ENCODE data around the gene SYNPO2.
"Not testable (repeated sequence)": the region's sequence is repeated elsewhere in the genome, so short reads cannot be mapped to it uniquely, and the experiment has no call there.

The SYNPO2 gene

DNA sequence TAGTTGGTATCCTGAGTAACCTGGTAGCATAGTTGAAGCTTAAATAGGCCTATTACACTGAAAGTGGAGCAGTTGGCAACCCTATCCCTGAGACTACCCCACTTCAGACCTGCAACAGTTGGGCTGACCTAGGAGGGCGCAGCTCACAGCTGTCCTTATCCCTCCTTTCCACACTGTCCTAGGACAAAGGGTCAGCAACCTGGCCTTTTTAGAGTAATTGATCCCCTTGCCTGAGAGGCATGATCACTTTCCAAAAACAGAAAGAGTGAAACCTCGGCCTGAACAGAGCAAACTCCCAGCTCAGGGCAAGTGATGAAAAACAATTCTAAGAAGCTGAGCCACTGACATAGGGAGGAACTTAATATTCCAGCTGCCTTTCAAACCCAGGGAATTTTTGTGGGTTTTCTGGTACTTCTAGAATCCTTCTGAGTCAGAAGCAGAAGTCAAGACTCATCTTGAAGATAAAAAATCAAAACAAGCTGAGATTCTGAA is 152.1 kb downstream of the SYNPO2 start:
- TF ChIP-seq, protein P1, sequence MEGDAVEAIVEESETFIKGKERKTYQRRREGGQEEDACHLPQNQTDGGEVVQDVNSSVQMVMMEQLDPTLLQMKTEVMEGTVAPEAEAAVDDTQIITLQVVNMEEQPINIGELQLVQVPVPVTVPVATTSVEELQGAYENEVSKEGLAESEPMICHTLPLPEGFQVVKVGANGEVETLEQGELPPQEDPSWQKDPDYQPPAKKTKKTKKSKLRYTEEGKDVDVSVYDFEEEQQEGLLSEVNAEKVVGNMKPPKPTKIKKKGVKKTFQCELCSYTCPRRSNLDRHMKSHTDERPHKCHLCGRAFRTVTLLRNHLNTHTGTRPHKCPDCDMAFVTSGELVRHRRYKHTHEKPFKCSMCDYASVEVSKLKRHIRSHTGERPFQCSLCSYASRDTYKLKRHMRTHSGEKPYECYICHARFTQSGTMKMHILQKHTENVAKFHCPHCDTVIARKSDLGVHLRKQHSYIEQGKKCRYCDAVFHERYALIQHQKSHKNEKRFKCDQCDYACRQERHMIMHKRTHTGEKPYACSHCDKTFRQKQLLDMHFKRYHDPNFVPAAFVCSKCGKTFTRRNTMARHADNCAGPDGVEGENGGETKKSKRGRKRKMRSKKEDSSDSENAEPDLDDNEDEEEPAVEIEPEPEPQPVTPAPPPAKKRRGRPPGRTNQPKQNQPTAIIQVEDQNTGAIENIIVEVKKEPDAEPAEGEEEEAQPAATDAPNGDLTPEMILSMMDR (conservative IDR thresholded peaks at IDR 0.05; ENCODE audit: low read depth, low read length) = no peak
- H3K4me3 ChIP-seq (ENCODE audit: low read length) = no peak overlapping the region
- no peak for DNase-seq (ENCODE audit: low read depth)

DNA sequence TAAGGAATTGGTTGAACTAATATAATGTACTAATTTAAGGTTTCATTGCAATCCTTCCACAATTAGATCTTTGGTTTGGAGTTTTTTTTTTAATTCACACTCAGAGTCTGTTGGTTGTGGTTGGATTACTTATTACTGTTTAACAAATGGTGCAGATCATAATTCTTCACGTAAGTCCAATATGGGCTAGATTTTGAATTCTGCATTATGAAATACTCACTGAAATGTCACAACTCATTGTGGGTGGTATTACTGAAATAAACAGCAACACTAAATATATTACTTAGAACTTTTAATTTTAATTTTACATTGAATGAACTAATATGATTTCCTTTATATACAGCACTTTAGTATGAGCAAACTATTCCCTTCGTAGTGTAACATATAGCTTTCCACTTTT is 152.7 kb downstream of the SYNPO2 start:
- H3K4me3 ChIP-seq (ENCODE audit: low read length) = no peak overlapping the region
- TF ChIP-seq, protein P1 (conservative IDR thresholded peaks at IDR 0.05; ENCODE audit: low read depth, low read length) = no peak
- DNase-seq (ENCODE audit: low read depth) = no peak

DNA sequence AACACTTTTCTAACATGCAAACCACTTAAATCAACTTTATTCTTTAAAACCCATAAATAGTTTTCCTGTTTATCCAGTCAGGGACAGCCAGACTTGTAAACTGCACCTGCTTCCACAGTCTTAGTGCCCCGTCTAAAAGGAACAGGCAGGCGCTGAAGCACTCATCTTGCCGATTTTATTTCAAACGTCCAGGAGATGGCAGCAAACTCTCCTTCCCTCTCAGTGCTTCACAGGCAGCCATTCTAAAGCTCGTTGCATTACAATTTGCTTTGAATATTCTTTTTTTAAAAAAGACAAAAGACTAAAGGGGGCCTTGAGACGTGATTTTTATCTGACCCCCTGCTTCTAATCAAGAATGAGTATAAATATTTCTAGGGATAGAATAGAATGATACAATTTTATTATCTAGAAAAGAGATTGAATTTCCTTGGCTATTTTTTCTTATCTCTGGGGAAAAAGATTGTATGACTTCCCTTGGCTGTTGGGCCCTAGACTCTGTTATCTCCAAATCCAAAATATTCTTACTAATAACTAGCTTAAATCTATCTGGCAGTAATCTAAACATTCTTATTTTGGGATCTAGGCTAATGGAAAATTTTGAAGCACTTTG is 153.4 kb downstream of the SYNPO2 start:
- TF ChIP-seq, protein P1 (conservative IDR thresholded peaks at IDR 0.05; ENCODE audit: low read depth, low read length) = peak; percentile 65
- no peak overlapping the region for H3K4me3 ChIP-seq (ENCODE audit: low read length)
- no peak for DNase-seq (ENCODE audit: low read depth)

DNA sequence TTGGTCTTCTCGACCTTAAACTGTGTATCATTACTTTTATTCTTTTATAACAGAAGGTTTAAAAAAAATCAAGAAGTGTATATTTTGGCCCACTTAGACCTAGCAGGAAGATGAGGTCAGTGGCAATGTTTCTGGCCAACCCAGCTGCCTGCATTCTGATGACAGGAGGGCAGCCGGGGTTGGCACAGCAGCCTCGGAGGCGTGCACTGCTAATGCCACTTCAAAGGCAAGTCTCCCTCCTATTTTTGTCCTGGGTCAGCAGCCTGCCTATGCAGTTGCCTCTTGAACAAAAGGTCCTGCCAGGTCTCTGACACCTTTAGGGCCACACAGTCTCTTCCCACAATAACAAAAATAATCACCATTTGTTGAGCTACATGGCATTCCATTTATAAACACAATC is 157.6 kb downstream of the SYNPO2 start:
- DNase-seq (ENCODE audit: low read depth) = no peak
- TF ChIP-seq, protein P1 (conservative IDR thresholded peaks at IDR 0.05; ENCODE audit: low read depth, low read length) = no peak
- H3K4me3 ChIP-seq (ENCODE audit: low read length) = no peak overlapping the region

DNA sequence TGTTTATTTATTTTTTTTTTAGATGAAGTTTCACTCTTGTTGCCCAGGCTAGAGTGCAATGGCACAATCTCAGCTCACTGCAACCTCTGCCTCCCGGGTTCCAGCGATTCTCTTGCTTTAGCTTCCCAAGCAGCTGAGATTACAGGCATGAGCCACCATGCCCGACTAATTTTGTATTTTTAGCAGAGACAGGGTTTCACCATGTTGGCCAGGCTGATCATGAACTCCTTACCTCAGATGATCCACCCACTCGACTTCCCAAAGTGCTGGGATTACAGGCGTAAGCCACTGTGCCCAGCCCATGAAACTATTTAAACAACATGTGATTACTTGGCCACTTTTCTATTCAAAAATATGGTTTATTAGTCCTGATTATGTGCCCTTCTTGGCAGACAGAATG is 158.4 kb downstream of the SYNPO2 start:
- not testable (repeated sequence) for H3K4me3 ChIP-seq (ENCODE audit: low read length); DNase-seq (ENCODE audit: low read depth)

DNA sequence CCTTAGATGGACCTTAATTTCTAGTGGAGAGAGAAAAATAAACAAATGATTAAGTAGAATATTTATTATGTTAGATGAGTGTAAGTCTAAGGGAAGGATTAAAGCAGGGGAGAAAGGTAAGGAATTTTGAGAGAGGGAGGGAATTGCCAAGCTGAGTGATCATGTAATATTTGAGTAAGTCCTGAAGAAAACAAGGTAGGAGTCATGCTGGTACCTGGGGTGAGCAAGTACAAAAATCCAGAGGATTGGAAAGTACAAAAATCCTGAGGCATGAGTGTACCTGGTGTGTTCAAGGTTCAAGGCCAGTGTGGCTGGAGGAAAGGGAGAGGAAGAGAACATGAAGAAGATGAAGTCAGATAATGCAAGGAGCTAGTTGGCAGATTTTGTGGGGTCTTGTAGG is 159.8 kb downstream of the SYNPO2 start:
- no peak overlapping the region for H3K4me3 ChIP-seq (ENCODE audit: low read length)
- TF ChIP-seq, protein P1 (conservative IDR thresholded peaks at IDR 0.05; ENCODE audit: low read depth, low read length) = no peak
- DNase-seq (ENCODE audit: low read depth) = no peak

DNA sequence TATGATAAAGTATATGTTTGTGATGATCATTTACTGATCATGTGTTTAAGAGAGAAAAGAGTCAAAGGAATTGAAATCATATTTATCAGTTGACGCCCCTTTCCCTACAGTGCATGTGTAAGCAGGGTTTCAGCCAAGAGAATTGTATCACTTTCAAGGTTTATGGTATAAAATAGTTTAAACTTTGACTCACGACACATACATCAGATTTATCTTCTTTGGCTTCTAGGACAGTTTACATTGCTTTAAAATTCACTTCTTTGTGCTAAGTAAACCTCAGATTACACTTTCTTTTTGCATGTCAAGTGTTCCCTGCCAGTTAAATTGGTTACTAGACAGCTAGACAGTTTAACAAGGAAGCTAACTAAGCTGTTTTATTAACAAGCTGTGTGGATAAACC is 160.7 kb downstream of the SYNPO2 start:
- TF ChIP-seq, protein P1 (conservative IDR thresholded peaks at IDR 0.05; ENCODE audit: low read depth, low read length) = no peak
- DNase-seq (ENCODE audit: low read depth) = no peak
- H3K4me3 ChIP-seq (ENCODE audit: low read length) = no peak overlapping the region
